Left forelimb (tissue), 1 donor: ENCODE data around the gene NPC1.
"Not testable (repeated sequence)": the region's sequence is repeated elsewhere in the genome, so short reads cannot be mapped to it uniquely, and the experiment has no call there.

Source experiments
- DNase-seq: peaks from one replicate; pipeline ENCODE4 v3.0.0-alpha.2; 2018; ENCODE audit warnings: low spot score

The NPC1 gene

GRCh38 chr18:23586249-23587196 lies at the start of gene NPC1:
TSS of gene NPC1 (minus strand) at chr18:23586506. CDS start at chr18:23586343, 163 bp downstream.
- DNase-seq: peak; percentile 97

GRCh38 chr18:23636071-23636399 lies 49.7 kb upstream of the NPC1 start:
- no peak for DNase-seq

GRCh38 chr18:23635283-23636070 lies 49.2 kb upstream of the NPC1 start:
- no peak for DNase-seq

- no peak for DNase-seq
Observed at GRCh38 chr18:23634692-23635091, 48.4 kb upstream of the NPC1 start.

GRCh38 chr18:23632615-23633014 lies 46.3 kb upstream of the NPC1 start:
- no peak for DNase-seq

- DNase-seq: no peak
Observed at GRCh38 chr18:23631746-23632145, 45.4 kb upstream of the NPC1 start.

GRCh38 chr18:23631312-23631711 lies 45.0 kb upstream of the NPC1 start:
- no peak for DNase-seq

GRCh38 chr18:23629444-23629946 lies 43.2 kb upstream of the NPC1 start:
- DNase-seq: no peak

- DNase-seq: no peak
Observed at GRCh38 chr18:23627970-23628369, 41.7 kb upstream of the NPC1 start.

- DNase-seq: no peak
Observed at GRCh38 chr18:23627321-23627720, 41.0 kb upstream of the NPC1 start.

GRCh38 chr18:23626451-23627279 lies 40.4 kb upstream of the NPC1 start:
- no peak for DNase-seq

- DNase-seq: no peak
Observed at GRCh38 chr18:23623040-23623439, 36.7 kb upstream of the NPC1 start.

GRCh38 chr18:23619388-23619881 lies 33.1 kb upstream of the NPC1 start:
- peak; percentile 68 for DNase-seq

- DNase-seq: peak; percentile 69
Observed at GRCh38 chr18:23618862-23619387, 32.6 kb upstream of the NPC1 start.

- DNase-seq: no peak
Observed at GRCh38 chr18:23617412-23618014, 31.2 kb upstream of the NPC1 start.

- no peak for DNase-seq
Observed at GRCh38 chr18:23616258-23616657, 30.0 kb upstream of the NPC1 start.

GRCh38 chr18:23614891-23615290 lies 28.6 kb upstream of the NPC1 start:
- no peak for DNase-seq

GRCh38 chr18:23614413-23614812 lies 28.1 kb upstream of the NPC1 start:
- no peak for DNase-seq

GRCh38 chr18:23613091-23613475 lies 26.8 kb upstream of the NPC1 start:
- DNase-seq: not testable (repeated sequence)

- DNase-seq: no peak
Observed at GRCh38 chr18:23612434-23613090, 26.3 kb upstream of the NPC1 start.
